Neural crest cell (in vitro differentiated cells): Measurements from ENCODE around the gene ALOX12. TPM values are rescaled to one million over a fixed set of nuclear protein-coding genes. Genes with fewer than 3 reads are reported as not detected.
"Not testable (repeated sequence)": the region's sequence is repeated elsewhere in the genome, so short reads cannot be mapped to it uniquely, and the experiment has no call there.

Experiments used
- DNase-seq: peaks from one replicate; pipeline ENCODE4 v3.0.0; 2021; ENCODE audit warnings: low read depth, mixed read lengths, low spot score
- H3K27ac Mint-ChIP-seq: one replicate; pipeline ENCODE4 v1.8.0; 2021; ENCODE audit warnings: mild to moderate bottlenecking, mixed read lengths; ENCODE audit not compliant: unreplicated experiment
- H3K27me3 Mint-ChIP-seq: 2 replicates; pipeline ENCODE4 v1.8.0; 2021; ENCODE audit warnings: low read depth, mild to moderate bottlenecking, mixed read lengths
- H3K36me3 Mint-ChIP-seq: 2 replicates; pipeline ENCODE4 v1.8.0; 2021; ENCODE audit warnings: low read depth, mild to moderate bottlenecking, mixed read lengths
- H3K4me1 Mint-ChIP-seq: 2 replicates; pipeline ENCODE4 v1.8.0; 2021; ENCODE audit warnings: mixed read lengths
- H3K4me3 Mint-ChIP-seq: one replicate; pipeline ENCODE4 v1.8.0; 2021; ENCODE audit warnings: mild to moderate bottlenecking, mixed read lengths
- H3K9me3 Mint-ChIP-seq: 2 replicates; pipeline ENCODE4 v1.8.0; 2021; ENCODE audit warnings: mixed read lengths
- CTCF ChIP-seq: fragments of 200-600 bp; sonication (generic); conservative IDR thresholded peaks from 2 replicates; pipeline ENCODE4 v1.5.0; 2021; ENCODE audit warnings: antibody characterized with exemption, mild to moderate bottlenecking
- total RNA-seq: library from RNA; stranded (reverse); gene quantifications from 2 replicates; pipeline ENCODE4 v1.2.1, GENCODE V29; 2021

Gene ALOX12
- total RNA-seq, 1 donor from 2014 or later: 0.16 TPM

- Mint-ChIP-seq H3K27me3 (peaks cover 13% of the 10 kb centered on the region), H3K4me3 (no peak overlapping the region), H3K27ac (no peak overlapping the region), H3K9me3 (peaks cover 10% of the 10 kb centered on the region), H3K4me1 (no peaks in the 10 kb centered on the region), H3K36me3 (peaks cover 3% of the 10 kb centered on the region)
- no peak for DNase-seq
- no peak for TF ChIP-seq CTCF
Measured at GRCh38 chr17:6959700-6960099, 36.1 kb upstream of the ALOX12 start.

- Mint-ChIP-seq H3K27ac (no peak overlapping the region), H3K27me3 (peaks cover 13% of the 10 kb centered on the region), H3K36me3 (peaks cover 2% of the 10 kb centered on the region), H3K9me3 (peaks cover 3% of the 10 kb centered on the region), H3K4me3 (no peak overlapping the region), H3K4me1 (no peaks in the 10 kb centered on the region)
- no peak for TF ChIP-seq CTCF
- no peak for DNase-seq
Measured at GRCh38 chr17:6969323-6969726, 26.5 kb upstream of the ALOX12 start.

GRCh38 chr17:6970992-6971391, 24.9 kb upstream of the ALOX12 start:
- Mint-ChIP-seq H3K27me3 (peaks cover 16% of the 10 kb centered on the region), H3K4me3 (no peak overlapping the region), H3K27ac (no peak overlapping the region), H3K36me3 (peaks cover 2% of the 10 kb centered on the region), H3K4me1 (no peaks in the 10 kb centered on the region), H3K9me3 (peaks cover 3% of the 10 kb centered on the region)
- no peak for DNase-seq
- no peak for TF ChIP-seq CTCF

- H3K4me1 Mint-ChIP-seq, DNase-seq, H3K9me3 Mint-ChIP-seq, H3K4me3 Mint-ChIP-seq, H3K36me3 Mint-ChIP-seq, H3K27ac Mint-ChIP-seq: not testable (repeated sequence)
- H3K27me3 Mint-ChIP-seq: peaks cover 12% of the 10 kb centered on the region
Measured at GRCh38 chr17:6979440-6979839, 16.4 kb upstream of the ALOX12 start.

GRCh38 chr17:6981426-6981825, 14.4 kb upstream of the ALOX12 start:
- Mint-ChIP-seq H3K9me3 (peaks cover 8% of the 10 kb centered on the region), H3K4me3 (no peak overlapping the region), H3K27me3 (peaks cover 6% of the 10 kb centered on the region), H3K4me1 (peaks cover 10% of the 10 kb centered on the region), H3K27ac (no peak overlapping the region), H3K36me3 (no peaks in the 10 kb centered on the region)
- TF ChIP-seq CTCF: no peak
- no peak for DNase-seq

- no peak for DNase-seq
- H3K27me3 Mint-ChIP-seq: no peaks in the 10 kb centered on the region
- no peaks in the 10 kb centered on the region for H3K36me3 Mint-ChIP-seq
- no peak for TF ChIP-seq CTCF
- no peak overlapping the region for H3K4me3 Mint-ChIP-seq
- H3K9me3 Mint-ChIP-seq: no peaks in the 10 kb centered on the region
- H3K27ac Mint-ChIP-seq: no peak overlapping the region
- H3K4me1 Mint-ChIP-seq: no peaks in the 10 kb centered on the region
Measured at GRCh38 chr17:6985266-6985665, 10.6 kb upstream of the ALOX12 start.
